Measurements from ENCODE around the gene RANBP3L.

- TF ChIP-seq CTCF (IDR thresholded peaks at IDR 0.05) (no peak), POLR2A (IDR thresholded peaks at IDR 0.05) (no peak)
These were observed 83.7 kb downstream of the RANBP3L start for GRCh38 chr5:36217988-36218387.
